Spinal cord (tissue), 10 donors: ENCODE measurements around the gene ASPA. TPM values are rescaled to one million over a fixed set of nuclear protein-coding genes. Genes with fewer than 3 reads are reported as not detected.

Source experiments
- DNase-seq, 6 donors: peaks; one replicate each; pipeline versions ENCODE4 v3.0.0 to v3.0.0-alpha.2; 2013 to 2015; ENCODE audit warnings: low spot score in 6 of 6, low read depth in 4 of 6
- H3K27ac ChIP-seq: one replicate; pipeline ENCODE4 v1.5.1; 2013; ENCODE audit warnings: low read depth, low read length, control low read depth
- H3K27me3 ChIP-seq: one replicate; pipeline ENCODE4 v1.6.1; 2013; ENCODE audit warnings: low read length; ENCODE audit not compliant: control insufficient read depth, insufficient read depth
- H3K36me3 ChIP-seq: one replicate; pipeline ENCODE4 v1.6.1; 2013; ENCODE audit warnings: low read length; ENCODE audit not compliant: control insufficient read depth, insufficient read depth
- H3K4me1 ChIP-seq: one replicate; pipeline ENCODE4 v1.6.1; 2013; ENCODE audit warnings: low read length; ENCODE audit not compliant: control insufficient read depth, insufficient read depth
- H3K4me3 ChIP-seq: one replicate; pipeline ENCODE4 v1.5.1; 2013; ENCODE audit warnings: low read depth, low read length, control low read depth
- H3K9me3 ChIP-seq: one replicate; pipeline ENCODE4 v1.6.1; 2013; ENCODE audit warnings: low read length; ENCODE audit not compliant: control insufficient read depth, insufficient read depth
- WGBS: methylation state at CpG from one replicate; pipeline ENCODE4 v1.1.5; 2013; ENCODE audit warnings: missing lambda C conversion rate; ENCODE audit not compliant: insufficient coverage; 5-methylcytosine and 5-hydroxymethylcytosine counted together
- polyA plus RNA-seq, 2 donors: library from polyadenylated mRNA; unstranded; fragments of 120-200 nt; gene quantifications; one replicate each; pipeline ENCODE4 v1.2.1, GENCODE V29; 2013; ENCODE audit not compliant: insufficient read length in 2 of 2
- total RNA-seq, 2 donors: library from RNA; depleted of rRNA in 1 of 2; stranded (reverse); fragments of 120-200 nt in 1 of 2; fragments of >200 nt in 1 of 2; gene quantifications; one replicate each; pipeline versions ENCODE4 v1.2.3 to v1.2.4, GENCODE V29; 2013 to 2014
- donor health status: healthy.

ASPA gene
- total and polyA plus RNA-seq, 4 donors = 1.9 to 27.2 (median 12.6) TPM

- WGBS = 56% methylated on average over 28 of the region's 32 CpGs
- Histone ChIP-seq H3K27ac (peak overlapping the region; percentile 91), H3K27me3 (no peaks in the 10 kb centered on the region), H3K9me3 (no peaks in the 10 kb centered on the region), H3K36me3 (peaks cover 6% of the 10 kb centered on the region), H3K4me3 (no peak overlapping the region), H3K4me1 (peaks cover 46% of the 10 kb centered on the region)
- DNase-seq = peak in 1 of 6 donors; percentile 73
Observed at GRCh38 chr17:3529817-3530741, 54.3 kb downstream of the ASPA start.

- Histone ChIP-seq H3K27ac (peak overlapping the region; percentile 91), H3K36me3 (peaks cover 6% of the 10 kb centered on the region), H3K27me3 (no peaks in the 10 kb centered on the region), H3K4me3 (no peak overlapping the region), H3K4me1 (peaks cover 59% of the 10 kb centered on the region), H3K9me3 (no peaks in the 10 kb centered on the region)
- WGBS = 67% methylated on average over 19 of the region's 21 CpGs
- peak in 2 of 6 donors; percentile 8 to 86 for DNase-seq
Observed at GRCh38 chr17:3531266-3532101, 55.7 kb downstream of the ASPA start.

DNA sequence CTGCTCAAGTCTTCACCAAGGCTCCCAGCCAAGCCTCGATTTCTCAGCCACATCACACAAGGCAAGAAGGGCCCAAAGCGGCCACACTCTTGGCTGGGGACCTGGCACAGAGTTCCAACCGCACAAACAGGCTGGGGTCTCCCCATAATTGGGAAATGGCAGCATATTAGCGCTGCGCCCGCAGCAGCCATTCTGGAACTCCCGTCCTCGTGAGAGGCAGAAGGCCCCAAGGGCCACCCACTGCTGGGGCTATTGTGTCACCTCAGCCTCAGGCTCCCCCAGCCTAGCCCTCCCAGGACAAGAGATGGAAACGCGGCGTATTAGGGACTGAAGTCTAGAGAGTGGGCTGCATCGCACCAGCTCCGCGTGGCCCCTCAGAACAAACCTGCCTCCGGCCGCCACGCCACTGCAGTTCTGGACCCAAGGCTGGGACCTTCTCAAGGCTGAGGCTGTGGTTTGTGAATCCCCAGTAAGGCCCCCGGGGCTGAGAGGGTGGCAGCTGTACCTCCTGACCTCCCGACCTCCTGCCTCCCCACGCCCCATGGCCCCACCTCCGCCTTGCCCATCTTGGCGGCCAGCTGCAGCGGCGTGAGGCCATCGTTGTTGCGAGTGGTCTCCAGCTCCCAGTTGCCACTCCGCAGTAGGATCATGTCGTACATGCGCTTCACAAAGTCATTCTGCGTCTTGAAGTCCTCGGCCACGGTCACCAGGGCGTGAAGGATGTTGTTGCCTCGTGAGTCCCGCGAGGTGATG is 56.5 kb downstream of the ASPA start:
- peak overlapping the region; percentile 91 for H3K27ac ChIP-seq
- no peak overlapping the region for H3K4me3 ChIP-seq
- no peaks in the 10 kb centered on the region for H3K9me3 ChIP-seq
- peaks cover 6% of the 10 kb centered on the region for H3K36me3 ChIP-seq
- H3K27me3 ChIP-seq = no peaks in the 10 kb centered on the region
- WGBS = 91% methylated on average over 32 of the region's 36 CpGs
- peaks cover 61% of the 10 kb centered on the region for H3K4me1 ChIP-seq
- DNase-seq = no peak

- H3K27me3 ChIP-seq = no peaks in the 10 kb centered on the region
- H3K27ac ChIP-seq = no peak overlapping the region
- WGBS = 92% methylated on average over 10 of the region's 10 CpGs
- peaks cover 4% of the 10 kb centered on the region for H3K36me3 ChIP-seq
- H3K4me3 ChIP-seq = no peak overlapping the region
- DNase-seq = no peak
- H3K9me3 ChIP-seq = no peaks in the 10 kb centered on the region
- peaks cover 61% of the 10 kb centered on the region for H3K4me1 ChIP-seq
Observed at GRCh38 chr17:3532859-3533142, 57.0 kb downstream of the ASPA start.

DNA sequence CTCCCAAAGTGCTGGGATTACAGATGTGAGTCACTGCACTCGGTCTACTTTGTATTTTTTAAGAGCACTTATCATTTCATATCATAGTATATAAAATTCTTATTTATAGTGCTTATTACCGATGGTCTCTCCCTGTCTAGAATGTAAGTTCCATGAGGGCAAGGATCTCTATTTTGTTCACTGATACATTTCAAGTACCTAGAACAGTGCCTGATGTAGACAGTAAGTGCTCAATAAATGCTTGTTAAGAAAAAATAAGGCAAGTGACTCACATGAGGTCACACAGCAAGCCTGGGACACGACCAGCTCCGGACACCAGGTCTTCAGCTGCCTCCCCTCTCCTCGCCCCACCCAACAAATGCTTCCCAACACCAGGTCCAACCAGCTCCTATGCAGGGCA is 58.0 kb downstream of the ASPA start:
- Histone ChIP-seq H3K4me1 (peaks cover 56% of the 10 kb centered on the region), H3K36me3 (peaks cover 2% of the 10 kb centered on the region), H3K27ac (no peak overlapping the region), H3K9me3 (no peaks in the 10 kb centered on the region), H3K27me3 (no peaks in the 10 kb centered on the region), H3K4me3 (no peak overlapping the region)
- 100% methylated on average over 3 of the region's 5 CpGs for whole genome bisulfite sequencing
- no peak for DNase-seq

DNA sequence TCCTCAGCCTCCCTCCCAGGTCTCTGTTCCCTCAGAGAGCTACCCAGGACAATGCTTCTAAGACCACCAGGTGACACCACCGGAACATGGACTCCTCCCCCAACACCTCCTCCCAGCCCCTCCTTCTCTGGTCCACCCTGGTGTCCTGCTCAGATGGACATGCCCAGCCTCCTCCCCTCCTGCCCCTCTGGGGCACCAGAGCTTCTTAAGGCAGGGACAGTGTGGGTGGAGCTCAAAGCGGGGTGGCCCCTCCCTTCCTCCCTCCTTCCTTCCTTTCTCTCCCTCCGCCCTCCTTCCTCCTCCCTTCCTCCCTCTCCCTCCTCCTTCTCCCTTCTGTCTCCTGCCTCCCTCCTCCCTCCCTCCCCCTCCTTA is 59.1 kb downstream of the ASPA start:
- 67% methylated on average over 2 of the region's 3 CpGs for WGBS
- H3K36me3 ChIP-seq = peaks cover 2% of the 10 kb centered on the region
- no peaks in the 10 kb centered on the region for H3K9me3 ChIP-seq
- peaks cover 47% of the 10 kb centered on the region for H3K4me1 ChIP-seq
- H3K4me3 ChIP-seq = no peak overlapping the region
- peak in 1 of 6 donors; percentile 68 for DNase-seq
- H3K27me3 ChIP-seq = no peaks in the 10 kb centered on the region
- peak overlapping the region; percentile 80 for H3K27ac ChIP-seq

DNA sequence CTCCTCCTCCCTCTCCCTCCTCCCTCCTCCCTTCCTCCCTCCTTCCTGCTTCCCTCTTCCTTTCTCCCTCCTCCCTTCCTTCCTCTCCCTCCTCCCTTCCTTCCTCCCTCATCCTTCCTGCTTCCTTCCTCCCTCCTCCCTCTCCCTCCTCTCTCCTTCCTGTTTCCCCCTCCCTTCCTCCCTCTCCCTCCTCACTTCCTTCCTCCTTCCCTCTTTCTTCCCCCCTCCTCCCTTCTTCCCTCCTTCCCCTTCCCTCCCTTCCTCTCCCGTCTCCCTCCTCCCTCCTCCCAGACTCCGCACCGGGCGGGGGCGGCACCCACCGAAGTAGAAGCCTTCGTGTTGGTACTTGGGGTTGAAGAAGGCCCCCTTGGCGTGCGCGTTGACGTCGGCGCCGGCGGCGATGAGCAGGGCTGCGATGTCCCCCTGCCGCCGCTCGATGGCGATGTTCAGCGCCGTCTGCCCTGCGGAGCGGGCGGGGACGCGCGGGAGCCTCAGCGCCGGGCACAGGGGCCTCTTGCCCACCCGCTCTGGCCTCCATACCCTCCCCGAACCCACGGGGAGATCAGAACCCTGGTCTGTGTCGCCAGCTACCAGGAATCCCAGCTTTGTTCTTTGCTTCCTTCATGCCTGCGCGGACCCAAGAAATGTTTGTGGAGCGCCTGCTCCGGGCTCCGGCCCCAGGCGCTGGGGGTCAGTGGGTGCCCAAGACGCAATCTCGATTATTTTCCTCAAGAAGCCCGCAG is 59.6 kb downstream of the ASPA start:
- Histone ChIP-seq H3K36me3 (peaks cover 2% of the 10 kb centered on the region), H3K4me1 (peaks cover 41% of the 10 kb centered on the region), H3K27me3 (no peaks in the 10 kb centered on the region), H3K9me3 (no peaks in the 10 kb centered on the region), H3K4me3 (peak overlapping the region; percentile 52), H3K27ac (peak overlapping the region; percentile 84)
- DNase-seq = peak in 4 of 6 donors; percentile 43 to 93 (median 72)
- WGBS = 3% methylated on average over 43 of the region's 44 CpGs

- peaks cover under 1% of the 10 kb centered on the region for H3K36me3 ChIP-seq
- peak in 1 of 6 donors; percentile 32 for DNase-seq
- WGBS = 77% methylated on average over 3 of the region's 5 CpGs
- peak overlapping the region; percentile 43 for H3K27ac ChIP-seq
- peaks cover 28% of the 10 kb centered on the region for H3K4me1 ChIP-seq
- H3K4me3 ChIP-seq = no peak overlapping the region
- H3K9me3 ChIP-seq = no peaks in the 10 kb centered on the region
- H3K27me3 ChIP-seq = no peaks in the 10 kb centered on the region
Observed at GRCh38 chr17:3536716-3537115, 60.9 kb downstream of the ASPA start.
